Kidney (tissue), 14 donors: ENCODE measurements around the gene TBCEL. TPM values are rescaled to one million over a fixed set of nuclear protein-coding genes. Genes with fewer than 3 reads are reported as not detected.

Experiments
- DNase-seq, 5 donors: peaks; one replicate each; pipeline ENCODE4 v3.0.0-alpha.2; 2013 to 2020
- FAIRE-seq: peaks from 2 replicates; lab custom pipeline; 2012; peaks lifted over from hg19 to GRCh38; lab: Jason Lieb, UNC
- H3K27ac ChIP-seq, 2 donors: one replicate each; pipeline ENCODE4 v1.7.0; 2013; ENCODE audit warnings: low read depth in 2 of 2, low read length in 2 of 2, inconsistent platforms in 1 of 2
- H3K27me3 ChIP-seq: one replicate; pipeline ENCODE4 v1.7.1; 2013; ENCODE audit warnings: low read length, inconsistent platforms; ENCODE audit not compliant: control insufficient read depth, insufficient read depth
- H3K36me3 ChIP-seq, 3 donors: one replicate each; pipeline versions ENCODE4 v1.7.0 to v1.7.1; 2013; ENCODE audit warnings: low read length in 3 of 3, control low read depth in 1 of 3, inconsistent platforms in 1 of 3; ENCODE audit not compliant: insufficient read depth in 3 of 3, control insufficient read depth in 2 of 3
- H3K4me1 ChIP-seq, 3 donors: one replicate each; pipeline versions ENCODE4 v1.7.0 to v1.7.1; 2013; ENCODE audit warnings: low read length in 3 of 3, inconsistent platforms in 1 of 3, low read depth in 1 of 3; ENCODE audit not compliant: control insufficient read depth in 2 of 3, insufficient read depth in 2 of 3
- H3K4me3 ChIP-seq, 3 donors: one replicate each; pipeline versions ENCODE4 v1.7.0 to v1.8.1; 2013; ENCODE audit warnings: low read length in 3 of 3, control low read depth in 1 of 3, inconsistent platforms in 1 of 3
- H3K9ac ChIP-seq, 3 donors: one replicate each; pipeline versions ENCODE4 v1.7.0 to v1.7.1; 2013; ENCODE audit warnings: low read length in 3 of 3, control low read depth in 1 of 3, inconsistent platforms in 1 of 3
- H3K9me3 ChIP-seq, 3 donors: one replicate each; pipeline versions ENCODE4 v1.7.0 to v1.7.1; 2013; ENCODE audit warnings: low read length in 3 of 3, control low read depth in 1 of 3, inconsistent platforms in 1 of 3; ENCODE audit not compliant: control insufficient read depth in 2 of 3, insufficient read depth in 1 of 3
- intact Hi-C: fragments of 100-400 bp; cut with DNase I; formaldehyde crosslinking; loops from one replicate; pipeline ENCODE4 v1.11.1; 2022
- polyA plus RNA-seq: library from polyadenylated mRNA; stranded (reverse); fragments of 350-450 nt; fragmentation: Illumina TruSeq; extraction: RNeasy Lipid Tissue Mini Kit (QIAGEN cat#74804); gene quantifications from one replicate; pipeline ENCODE4 v1.2.3, GENCODE V29; 2014; ENCODE audit warnings: low read depth, low replicate concordance; ENCODE audit not compliant: insufficient read depth
- total RNA-seq: library from RNA; stranded (reverse); fragmentation: NEBNext Ultra II Directional; extraction: Animal tissue kit (Norgen Biotek cat#: 25700); gene quantifications from one replicate; pipeline ENCODE4 v1.2.1, GENCODE V29; 2021
- TF ChIP-seq, protein P1 (sequence below): IDR thresholded peaks from 3 replicates; pipeline ENCODE4 v1.5.1; 2012; ENCODE audit warnings: mild to moderate bottlenecking, moderate library complexity, borderline replicate concordance; ENCODE audit not compliant: insufficient read depth; ENCODE audit errors: extremely low read depth
- donor health status: control.
- donor health status: control.
- donor health status: control.
- donor health status: control.
- donor health status: control.
- donor health status: DM: yes; HTN: yes; CAD: no.
- donor health status: Normal renal cell carcinoma (clear cell type).

TBCEL gene
- total and polyA plus RNA-seq, 2 donors from 2014 or later = 5.0 to 41.8 TPM

- Histone ChIP-seq H3K9me3 (no peaks in the 10 kb centered on the region), H3K4me1 (no peaks in the 10 kb centered on the region), H3K9ac (no peak overlapping the region), H3K36me3 (peaks cover 14 to 21% (median 18%) of the 10 kb centered on the region in 3 donors), H3K27me3 (no peaks in the 10 kb centered on the region), H3K4me3 (no peak overlapping the region), H3K27ac (no peak overlapping the region)
- intact Hi-C loops = no loop called here
- TF ChIP-seq, protein P1, sequence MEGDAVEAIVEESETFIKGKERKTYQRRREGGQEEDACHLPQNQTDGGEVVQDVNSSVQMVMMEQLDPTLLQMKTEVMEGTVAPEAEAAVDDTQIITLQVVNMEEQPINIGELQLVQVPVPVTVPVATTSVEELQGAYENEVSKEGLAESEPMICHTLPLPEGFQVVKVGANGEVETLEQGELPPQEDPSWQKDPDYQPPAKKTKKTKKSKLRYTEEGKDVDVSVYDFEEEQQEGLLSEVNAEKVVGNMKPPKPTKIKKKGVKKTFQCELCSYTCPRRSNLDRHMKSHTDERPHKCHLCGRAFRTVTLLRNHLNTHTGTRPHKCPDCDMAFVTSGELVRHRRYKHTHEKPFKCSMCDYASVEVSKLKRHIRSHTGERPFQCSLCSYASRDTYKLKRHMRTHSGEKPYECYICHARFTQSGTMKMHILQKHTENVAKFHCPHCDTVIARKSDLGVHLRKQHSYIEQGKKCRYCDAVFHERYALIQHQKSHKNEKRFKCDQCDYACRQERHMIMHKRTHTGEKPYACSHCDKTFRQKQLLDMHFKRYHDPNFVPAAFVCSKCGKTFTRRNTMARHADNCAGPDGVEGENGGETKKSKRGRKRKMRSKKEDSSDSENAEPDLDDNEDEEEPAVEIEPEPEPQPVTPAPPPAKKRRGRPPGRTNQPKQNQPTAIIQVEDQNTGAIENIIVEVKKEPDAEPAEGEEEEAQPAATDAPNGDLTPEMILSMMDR = no peak
- FAIRE-seq (no peak), DNase-seq (no peak)
Observed at GRCh38 chr11:121063728-121064127, 39.8 kb downstream of the TBCEL start.

GRCh38 chr11:121066623-121067022, 42.7 kb downstream of the TBCEL start:
- TF ChIP-seq, protein P1 = no peak
- H3K9ac ChIP-seq = no peak overlapping the region
- intact Hi-C loops = no loop called here
- no peak overlapping the region for H3K4me3 ChIP-seq
- no peak overlapping the region for H3K27ac ChIP-seq
- no peaks in the 10 kb centered on the region for H3K9me3 ChIP-seq
- peaks cover 10 to 13% (median 11%) of the 10 kb centered on the region in 3 donors for H3K36me3 ChIP-seq
- H3K4me1 ChIP-seq = no peaks in the 10 kb centered on the region
- FAIRE-seq (no peak), DNase-seq (no peak)
- H3K27me3 ChIP-seq = no peaks in the 10 kb centered on the region

DNA sequence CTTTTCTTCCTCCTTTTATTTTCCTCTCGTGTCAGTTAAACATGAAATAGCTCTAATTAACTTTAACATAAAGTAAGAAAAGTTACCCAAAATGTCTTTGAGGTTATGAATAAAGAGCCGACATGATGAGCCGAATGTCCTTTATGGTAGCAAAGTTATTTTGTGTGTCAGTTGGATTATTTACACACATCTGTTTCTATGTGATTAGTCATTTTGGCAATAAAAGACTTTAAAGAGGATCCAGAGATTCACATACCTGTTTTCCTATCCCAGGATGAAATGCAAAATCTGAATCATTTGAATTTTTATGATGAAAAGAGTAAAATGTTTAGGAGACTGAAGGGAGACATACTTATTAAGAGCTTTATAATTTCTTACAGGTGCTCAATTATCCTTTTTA, 43.1 kb downstream of the TBCEL start:
- H3K36me3 ChIP-seq = peaks cover 9 to 12% (median 10%) of the 10 kb centered on the region in 3 donors
- intact Hi-C loops = no loop called here
- no peaks in the 10 kb centered on the region for H3K9me3 ChIP-seq
- no peak overlapping the region for H3K9ac ChIP-seq
- no peak for FAIRE-seq
- TF ChIP-seq, protein P1 = no peak
- no peak overlapping the region for H3K4me3 ChIP-seq
- H3K27me3 ChIP-seq = no peaks in the 10 kb centered on the region
- no peak for DNase-seq
- no peak overlapping the region for H3K27ac ChIP-seq
- peaks cover 0 to 2% (median 0%) of the 10 kb centered on the region in 3 donors for H3K4me1 ChIP-seq

DNA sequence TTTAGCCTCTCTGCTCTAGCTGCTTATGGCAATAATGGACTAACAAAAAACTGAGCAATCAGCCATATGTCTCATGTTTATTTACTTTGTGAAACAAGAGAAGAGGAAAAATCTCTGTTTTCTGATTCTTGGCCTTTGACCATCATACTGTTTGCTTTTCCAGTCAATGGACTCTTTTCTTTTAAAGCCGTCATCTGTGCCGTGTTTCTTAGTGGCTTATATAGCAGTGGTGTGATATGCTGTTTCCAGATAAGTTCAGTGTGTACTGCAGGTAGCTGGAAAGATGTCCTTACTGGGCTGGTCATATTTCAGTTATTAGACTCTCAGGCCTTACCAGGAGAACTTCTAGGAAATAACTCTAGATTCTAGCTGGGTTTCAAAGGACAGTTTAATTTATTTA, 43.6 kb downstream of the TBCEL start:
- intact Hi-C loops = no loop called here
- Histone ChIP-seq H3K27me3 (no peaks in the 10 kb centered on the region), H3K36me3 (peaks cover 6 to 10% (median 6%) of the 10 kb centered on the region in 3 donors), H3K27ac (no peak overlapping the region), H3K4me3 (no peak overlapping the region), H3K9me3 (no peaks in the 10 kb centered on the region), H3K4me1 (peaks cover 0 to 2% (median 0%) of the 10 kb centered on the region in 3 donors), H3K9ac (no peak overlapping the region)
- TF ChIP-seq, protein P1 = no peak
- peak in 2 of 5 donors; percentile 12 to 23 for DNase-seq
- FAIRE-seq = no peak
